CD4-positive, alpha-beta T cell treated with Interleukin-2 at 100 ng/mL for 4 hours (primary cell): Measurements from ENCODE around the gene ZNF496.
"Not testable (repeated sequence)": the region's sequence is repeated elsewhere in the genome, so short reads cannot be mapped to it uniquely, and the experiment has no call there.

ENCODE experiments used
- DNase-seq: peaks from one replicate; pipeline ENCODE4 v3.0.0-alpha.2; 2020; ENCODE audit warnings: low spot score

Gene ZNF496

DNA sequence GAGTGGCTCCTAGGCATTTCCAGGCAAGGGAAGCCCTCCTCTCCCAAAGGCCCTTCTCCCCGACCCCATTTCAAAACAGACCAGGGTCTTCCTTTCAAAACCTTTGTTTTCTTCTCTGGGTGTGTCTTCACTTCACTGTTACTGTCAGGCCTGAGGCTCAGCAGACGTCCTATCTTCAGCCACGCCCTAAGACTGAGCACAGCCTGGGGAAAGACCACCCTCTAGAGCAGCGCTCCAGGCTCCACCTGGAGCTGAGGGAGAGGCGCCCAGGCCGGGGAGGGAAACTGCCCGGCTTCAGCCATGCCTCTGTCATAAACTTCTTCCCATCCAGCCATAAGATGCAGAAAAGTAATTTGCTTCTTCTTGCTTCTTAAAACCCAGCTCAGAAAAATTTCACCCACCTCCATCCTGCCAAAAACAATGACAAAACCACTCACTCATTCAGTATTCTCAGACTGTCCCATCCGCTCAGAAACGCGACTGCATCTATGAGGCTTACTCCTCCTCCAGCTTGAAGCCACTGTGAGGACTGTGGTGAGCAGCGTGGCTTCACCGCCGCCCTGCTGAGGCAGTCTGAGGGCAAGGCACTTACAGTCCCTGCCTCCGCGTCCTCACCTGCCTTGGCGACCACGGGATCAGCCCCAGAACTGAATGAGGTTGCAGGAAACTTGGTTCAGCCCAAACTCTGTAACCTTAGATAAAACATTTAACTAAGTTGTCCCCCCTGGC, 39.7 kb downstream of the ZNF496 start:
- no peak for DNase-seq

- DNase-seq = no peak
Measured at GRCh38 chr1:247291161-247291560, 40.5 kb downstream of the ZNF496 start.

GRCh38 chr1:247290576-247290975, 41.1 kb downstream of the ZNF496 start:
- DNase-seq = no peak

DNA sequence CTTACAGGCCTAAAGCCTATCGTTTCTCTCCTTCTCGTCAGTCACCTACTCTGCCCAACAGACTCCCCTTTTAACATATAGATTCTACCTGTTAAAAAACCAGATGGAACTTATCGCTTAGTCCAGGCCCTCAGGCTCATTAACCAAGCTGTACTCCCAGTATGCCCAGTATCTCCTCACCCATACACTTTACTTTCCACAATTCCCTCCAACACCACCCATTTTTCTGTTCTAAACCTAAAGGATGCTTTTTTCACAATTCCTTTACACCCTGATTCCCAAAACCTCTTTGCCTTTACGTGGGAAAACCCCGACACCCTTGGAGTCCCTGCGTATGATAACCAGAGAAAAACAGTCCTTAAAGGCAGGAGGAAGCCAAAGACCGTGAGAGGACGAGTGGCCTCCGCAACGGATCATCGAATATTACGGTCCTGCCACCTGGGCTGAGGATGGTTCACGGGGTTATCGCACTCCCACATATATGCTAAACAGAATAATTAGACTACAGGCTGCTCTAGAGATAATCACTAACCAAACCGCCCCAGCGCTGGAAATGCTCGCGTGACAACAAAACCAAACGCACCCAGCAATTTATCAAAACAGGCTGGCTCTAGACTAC, 42.3 kb downstream of the ZNF496 start:
- not testable (repeated sequence) for DNase-seq

DNA sequence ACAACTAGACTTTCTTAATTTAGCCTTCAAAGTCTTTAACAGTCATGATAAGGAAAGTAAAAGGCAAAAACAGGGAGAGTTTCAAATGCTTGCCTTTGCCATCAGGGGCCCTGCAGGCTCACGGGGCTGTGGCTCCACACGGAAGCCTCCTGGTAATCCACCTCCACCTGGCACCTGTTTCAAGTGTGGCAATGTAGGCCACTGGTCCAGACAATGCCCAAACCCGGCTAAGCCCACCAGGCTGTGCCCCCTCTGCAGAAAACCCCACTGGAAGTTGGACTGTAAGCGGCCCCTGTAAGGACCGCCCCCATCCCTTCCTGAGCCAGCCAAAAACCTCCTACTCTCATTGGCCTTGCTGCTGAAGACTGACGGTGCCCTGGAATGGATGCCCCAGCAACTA, 43.3 kb downstream of the ZNF496 start:
- no peak for DNase-seq

DNA sequence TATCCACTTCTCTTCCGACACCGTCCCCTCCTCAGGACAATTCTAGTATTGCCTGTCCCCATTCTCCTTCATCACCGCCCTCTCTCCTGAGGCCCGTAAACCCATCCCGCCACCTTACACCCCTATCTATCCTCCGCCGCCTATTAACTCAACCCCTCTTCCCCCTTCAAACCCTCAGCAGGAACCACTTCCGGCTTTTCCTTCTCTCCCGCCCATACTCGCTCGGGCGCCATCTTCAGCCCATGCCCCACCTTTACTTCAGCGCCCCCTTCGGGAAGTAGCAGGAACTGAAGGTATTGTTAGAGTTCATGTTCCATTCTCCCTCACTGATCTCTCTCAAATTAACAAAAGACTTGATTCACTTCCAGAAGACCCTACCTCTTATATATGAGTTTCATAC, 44.2 kb downstream of the ZNF496 start:
- DNase-seq = no peak

DNA sequence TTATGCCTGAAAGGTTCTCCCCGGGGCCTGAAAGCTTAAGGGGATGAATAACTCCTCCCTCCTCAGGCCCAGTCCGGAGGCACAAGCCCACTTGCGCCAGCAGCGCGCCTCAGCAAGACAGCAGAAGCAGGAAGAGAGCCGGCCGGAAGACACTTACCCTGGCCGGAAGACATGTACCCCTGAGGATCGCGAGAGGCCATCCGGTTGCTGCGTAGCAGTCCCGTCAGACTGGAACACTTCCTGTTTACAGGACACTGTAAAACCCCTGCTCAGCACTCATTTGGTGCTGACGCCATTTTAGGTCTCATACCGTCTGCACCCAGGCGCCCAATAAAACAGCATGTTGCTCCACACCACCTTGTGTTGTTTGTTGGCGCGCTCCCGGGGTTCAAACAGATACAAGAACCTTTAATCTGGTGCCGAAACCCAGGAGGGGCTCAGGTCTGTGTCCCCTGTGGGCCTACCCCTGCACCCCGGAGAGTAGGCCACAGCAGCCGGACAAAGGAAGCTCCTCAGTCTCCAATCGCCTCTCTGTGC, 45.5 kb downstream of the ZNF496 start:
- DNase-seq = no peak

- no peak for DNase-seq
Measured at GRCh38 chr1:247281001-247281574, 50.6 kb downstream of the ZNF496 start.

GRCh38 chr1:247277191-247277590, 54.5 kb downstream of the ZNF496 start:
- no peak for DNase-seq

DNA sequence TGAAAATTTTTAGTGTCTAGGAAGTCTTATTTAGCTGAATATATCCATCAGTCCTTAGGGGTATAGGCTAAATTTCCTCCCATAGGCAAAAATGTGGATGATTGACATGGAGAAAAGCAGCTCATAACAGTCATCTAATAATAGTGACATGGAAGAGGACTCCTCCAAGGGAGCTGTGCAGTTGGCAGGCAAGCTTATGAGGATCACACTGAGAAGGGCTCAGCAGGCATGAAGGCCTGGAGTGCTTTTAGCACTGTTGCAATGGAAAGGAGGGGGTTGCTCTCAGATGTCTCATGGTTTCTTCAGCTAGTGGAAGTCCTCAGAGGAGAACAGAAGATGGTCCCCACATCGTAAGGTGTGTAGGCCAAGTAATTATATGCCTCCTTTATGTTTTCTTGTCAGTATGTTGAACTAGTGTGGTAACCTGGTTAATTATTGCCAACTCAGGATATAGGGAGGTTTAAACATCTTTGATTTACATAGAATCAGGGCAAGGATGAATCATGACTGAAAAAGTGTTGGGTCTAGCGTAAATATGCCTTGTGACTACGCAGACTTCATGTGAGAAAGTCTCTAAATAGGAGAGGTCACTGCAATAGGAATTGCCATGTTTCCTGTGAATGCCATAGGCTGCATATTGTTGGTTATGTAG, 56.9 kb downstream of the ZNF496 start:
- no peak for DNase-seq

GRCh38 chr1:247273013-247273412, 58.7 kb downstream of the ZNF496 start:
- no peak for DNase-seq

DNA sequence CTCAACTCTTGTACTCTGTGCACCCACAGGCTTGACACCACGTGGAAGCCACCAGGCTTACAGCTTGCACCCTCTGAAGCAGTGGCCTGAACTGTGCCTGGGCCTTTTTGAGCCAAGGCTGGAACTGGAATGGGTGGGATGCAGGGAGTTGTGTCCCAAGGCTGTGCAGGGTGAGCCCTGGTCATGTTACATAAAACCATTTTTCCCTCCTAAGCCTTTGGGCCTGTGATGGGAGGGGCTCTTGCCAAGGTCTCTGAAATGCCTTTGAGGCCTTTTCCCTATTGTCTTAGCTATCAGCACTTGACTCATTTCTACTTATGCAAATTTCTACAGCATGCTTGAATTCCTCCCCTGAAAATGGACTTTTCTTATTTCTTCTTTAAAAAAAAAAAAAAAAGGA, 61.7 kb downstream of the ZNF496 start:
- DNase-seq = no peak

- no peak for DNase-seq
Measured at GRCh38 chr1:247269133-247269532, 62.5 kb downstream of the ZNF496 start.

GRCh38 chr1:247268390-247269045, 63.1 kb downstream of the ZNF496 start:
- DNase-seq = no peak

DNA sequence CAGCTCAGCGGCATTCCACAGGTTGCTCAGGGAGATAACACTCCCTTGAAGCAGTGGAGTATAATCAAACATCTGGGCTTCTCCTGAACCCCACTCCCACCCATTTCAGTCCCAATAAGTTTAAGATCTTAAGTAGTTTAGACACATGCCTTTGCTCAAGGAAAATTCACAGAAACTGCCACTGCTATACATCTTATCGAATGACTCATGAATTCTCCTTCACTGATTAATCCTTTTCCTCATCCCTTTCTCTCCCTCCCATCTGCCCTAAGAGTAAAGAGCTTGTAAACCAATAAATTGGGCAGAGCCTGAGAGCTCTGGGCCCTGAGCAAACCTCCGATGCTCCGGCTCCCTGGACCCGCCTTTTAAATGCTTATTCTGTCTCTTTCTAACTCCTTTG, 65.6 kb downstream of the ZNF496 start:
- DNase-seq = no peak

DNA sequence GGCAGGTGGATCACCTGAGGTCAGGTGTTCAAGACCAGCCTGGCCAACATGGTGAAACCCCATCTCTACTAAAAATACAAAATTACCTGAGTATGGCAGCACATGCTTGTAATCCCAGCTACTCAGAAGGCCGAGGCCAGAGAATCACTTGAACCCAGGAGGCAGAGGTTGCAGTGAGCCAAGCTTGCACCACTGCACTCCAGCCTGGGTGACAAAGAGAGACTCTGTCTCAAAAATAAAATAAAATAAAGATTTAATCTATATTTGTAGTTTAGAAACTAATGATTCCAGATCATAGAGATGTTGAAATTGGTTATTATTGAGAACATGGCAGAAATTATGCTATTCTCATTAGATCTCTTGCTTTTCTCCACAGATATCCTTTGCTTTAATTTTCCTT, 75.9 kb downstream of the ZNF496 start, which contains the start of gene VN1R5:
TSS of gene VN1R5 (plus strand) at position 301 of the 400 bp plus-strand sequence.
- not testable (repeated sequence) for DNase-seq

DNA sequence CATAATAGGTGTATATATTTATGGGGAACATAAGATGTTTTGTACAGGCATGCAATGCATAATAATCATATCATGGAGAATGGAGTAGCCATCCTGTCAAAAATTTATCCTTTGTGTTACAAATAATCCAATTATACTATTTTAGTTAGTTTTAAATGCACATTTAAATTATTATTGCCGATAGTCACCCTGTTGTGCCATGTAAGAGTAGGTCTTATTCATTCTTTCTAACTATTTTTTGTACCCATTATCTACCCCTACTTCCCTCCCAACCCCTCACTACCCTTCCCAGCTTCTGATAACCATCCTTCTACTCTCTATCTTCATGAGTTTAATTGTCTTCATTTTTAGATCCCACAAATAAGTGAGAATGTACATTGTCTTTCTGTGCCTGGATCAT, 84.1 kb downstream of the ZNF496 start:
- no peak for DNase-seq
